Measurements from ENCODE around the gene TCEAL9. TPM values are rescaled to one million over a fixed set of nuclear protein-coding genes. Genes with fewer than 3 reads are reported as not detected.

The TCEAL9 gene
- total and polyA plus RNA-seq, 8 donors, result 16.1 to 185 (median 75.2) TPM

- TF ChIP-seq POLR2AphosphoS5 (IDR thresholded peaks at IDR 0.05) (no peak), POLR2A (IDR thresholded peaks at IDR 0.05) (no peak), EP300 (IDR thresholded peaks at IDR 0.05) (no peak), CTCF (IDR thresholded peaks at IDR 0.05) (no peak)
- H3K36me3 ChIP-seq, result no peaks in the 10 kb centered on the region
- intact Hi-C loops (cut with DNase I; ENCODE audit: low total_unique reads), result loop anchor here (10.0 kb wide), 1 partner anchor 126 kb away; no protein-coding TSS in a partner anchor
- H3K27ac ChIP-seq, result no peak overlapping the region
- H3K4me3 ChIP-seq, result no peak overlapping the region
- no peaks in the 10 kb centered on the region for H3K9me3 ChIP-seq
- WGBS, 5 donors, result 46 to 92% (median 64%) methylated on average over 3 of the region's 3 CpGs
- peaks cover 0 to 5% (median 0%) of the 10 kb centered on the region in 3 donors for H3K27me3 ChIP-seq
- no peaks in the 10 kb centered on the region for H3K4me1 ChIP-seq
- DNase-seq, result no peak
Observed at GRCh38 chrX:103338663-103339062, 17.6 kb upstream of the TCEAL9 start.

GRCh38 chrX:103343105-103343504 is 13.2 kb upstream of the TCEAL9 start:
- no peak overlapping the region for H3K4me3 ChIP-seq
- 0 to 27% (median 5%) methylated on average over 2 of the region's 2 CpGs for WGBS, 5 donors
- no peaks in the 10 kb centered on the region for H3K4me1 ChIP-seq
- TF ChIP-seq POLR2A (IDR thresholded peaks at IDR 0.05) (no peak), CTCF (IDR thresholded peaks at IDR 0.05) (peak in 4 of 7 experiments; percentile 51 to 71 (median 63))
- peaks cover 0 to 4% (median 0%) of the 10 kb centered on the region in 3 donors for H3K27me3 ChIP-seq
- intact Hi-C loops (cut with DNase I; ENCODE audit: low total_unique reads), result no loop called here
- no peak overlapping the region for H3K27ac ChIP-seq
- H3K36me3 ChIP-seq, result no peaks in the 10 kb centered on the region
- DNase-seq, result peak; percentile 43 to 68
- no peaks in the 10 kb centered on the region for H3K9me3 ChIP-seq

GRCh38 chrX:103344606-103345005 is 11.7 kb upstream of the TCEAL9 start:
- Histone ChIP-seq H3K27ac (no peak overlapping the region), H3K27me3 (peaks cover 0 to 11% (median 0%) of the 10 kb centered on the region in 3 donors), H3K4me3 (no peak overlapping the region), H3K4me1 (no peaks in the 10 kb centered on the region), H3K36me3 (no peaks in the 10 kb centered on the region), H3K9me3 (no peaks in the 10 kb centered on the region)
- no peak for TF ChIP-seq POLR2AphosphoS5 (IDR thresholded peaks at IDR 0.05)
- TF ChIP-seq POLR2A (IDR thresholded peaks at IDR 0.05), result no peak
- TF ChIP-seq CTCF (IDR thresholded peaks at IDR 0.05), result no peak
- TF ChIP-seq EP300 (IDR thresholded peaks at IDR 0.05), result no peak
- no peak for DNase-seq
- intact Hi-C loops (cut with DNase I; ENCODE audit: low total_unique reads), result no loop called here
- 50 to 76% (median 66%) methylated on average over 2 of the region's 2 CpGs for WGBS, 5 donors

GRCh38 chrX:103347682-103348397 is 8.5 kb upstream of the TCEAL9 start:
- H3K27me3 ChIP-seq, result peaks cover 0 to 10% (median 0%) of the 10 kb centered on the region in 3 donors
- WGBS, 5 donors, result 39 to 55% (median 49%) methylated on average over 17 to 29 of the region's 29 CpGs
- H3K36me3 ChIP-seq, result no peaks in the 10 kb centered on the region

More at GRCh38 chrX:103347682-103348397, 8.5 kb upstream of the TCEAL9 start:
- no peak for TF ChIP-seq POLR2A (IDR thresholded peaks at IDR 0.05)
- no peak for TF ChIP-seq EP300 (IDR thresholded peaks at IDR 0.05)
- no peak for TF ChIP-seq POLR2AphosphoS5 (IDR thresholded peaks at IDR 0.05)
- no peak for TF ChIP-seq CTCF (IDR thresholded peaks at IDR 0.05)
- Histone ChIP-seq H3K27ac (no peak overlapping the region), H3K9me3 (no peaks in the 10 kb centered on the region), H3K4me3 (no peak overlapping the region), H3K4me1 (no peaks in the 10 kb centered on the region)
- intact Hi-C loops (cut with DNase I; ENCODE audit: low total_unique reads), result no loop called here
- no peak for DNase-seq

All from stomach (tissue), 9 donors.